ENCODE results near the gene SPTLC3. TPM values are rescaled to one million over a fixed set of nuclear protein-coding genes. Genes with fewer than 3 reads are reported as not detected.

The SPTLC3 gene
- total and polyA plus RNA-seq, 2 of the 13 experiments (the other 11 are each of a cell fraction or from before 2014, with no cell fraction given) = 20.5 to 95.6 TPM

GRCh38 chr20:12961725-12962124 is 47.0 kb upstream of the SPTLC3 start (continued):
- TF ChIP-seq ZNF609 (CRISPR knock-in tag; IDR thresholded peaks at IDR 0.05; ENCODE audit: borderline replicate concordance) = no peak
- TF ChIP-seq FOXP4 (CRISPR knock-in tag; IDR thresholded peaks at IDR 0.05) = no peak
- TF ChIP-seq HDAC2 (CRISPR knock-in tag; IDR thresholded peaks at IDR 0.05) = no peak
- TF ChIP-seq ZNF350 (CRISPR knock-in tag; IDR thresholded peaks at IDR 0.05; ENCODE audit: borderline replicate concordance, low read depth) = no peak
- TF ChIP-seq ZNF776 (CRISPR knock-in tag; IDR thresholded peaks at IDR 0.05) = no peak
- no peak for TF ChIP-seq HINFP (CRISPR knock-in tag; IDR thresholded peaks at IDR 0.05; ENCODE audit: low read depth)
- TF ChIP-seq ZNF496 (CRISPR knock-in tag; IDR thresholded peaks at IDR 0.05; ENCODE audit: insufficient replicate concordance) = no peak
- no peak for TF ChIP-seq ZNF512B (CRISPR knock-in tag; IDR thresholded peaks at IDR 0.05; ENCODE audit: borderline replicate concordance)
- no peak for TF ChIP-seq ZNF784 (CRISPR knock-in tag; IDR thresholded peaks at IDR 0.05; ENCODE audit: borderline replicate concordance)
- TF ChIP-seq USF2 (IDR thresholded peaks at IDR 0.05; ENCODE audit: low read depth, low read length) = no peak
- TF ChIP-seq USF2 (CRISPR knock-in tag; IDR thresholded peaks at IDR 0.05; ENCODE audit: borderline replicate concordance) = no peak
